Smooth muscle cell of the brain vasculature (primary cell): Measurements from ENCODE around the gene FAM234B.
"Not testable (repeated sequence)": the region's sequence is repeated elsewhere in the genome, so short reads cannot be mapped to it uniquely, and the experiment has no call there.

Source experiments
- DNase-seq: peaks from one replicate; pipeline ENCODE4 v3.0.0-alpha.2; 2012; ENCODE audit warnings: low read depth, low spot score

The FAM234B gene

GRCh38 chr12:13060581-13060980, 16.4 kb downstream of the FAM234B start:
- no peak for DNase-seq

GRCh38 chr12:13061377-13061776, 17.2 kb downstream of the FAM234B start:
- DNase-seq = no peak

- no peak for DNase-seq
Observed at GRCh38 chr12:13062669-13063068, 18.5 kb downstream of the FAM234B start.

GRCh38 chr12:13066014-13066413, 21.8 kb downstream of the FAM234B start:
- DNase-seq = no peak

GRCh38 chr12:13066459-13066858, 22.3 kb downstream of the FAM234B start:
- DNase-seq = no peak

GRCh38 chr12:13067322-13067721, 23.1 kb downstream of the FAM234B start:
- DNase-seq = no peak

- DNase-seq = no peak
Observed at GRCh38 chr12:13069380-13069779, 25.2 kb downstream of the FAM234B start.

- no peak for DNase-seq
Observed at GRCh38 chr12:13071305-13072280, 27.4 kb downstream of the FAM234B start.

- no peak for DNase-seq
Observed at GRCh38 chr12:13073173-13073572, 29.0 kb downstream of the FAM234B start.

GRCh38 chr12:13074396-13075117, 30.4 kb downstream of the FAM234B start:
- no peak for DNase-seq

GRCh38 chr12:13075118-13075480, 30.9 kb downstream of the FAM234B start:
- DNase-seq = no peak

GRCh38 chr12:13075786-13076570, 31.8 kb downstream of the FAM234B start:
- DNase-seq = no peak

- DNase-seq = no peak
Observed at GRCh38 chr12:13079440-13079906, 35.3 kb downstream of the FAM234B start.

- DNase-seq = no peak
Observed at GRCh38 chr12:13080266-13080665, 36.1 kb downstream of the FAM234B start.

- no peak for DNase-seq
Observed at GRCh38 chr12:13082861-13083260, 38.7 kb downstream of the FAM234B start.

- not testable (repeated sequence) for DNase-seq
Observed at GRCh38 chr12:13083638-13084037, 39.5 kb downstream of the FAM234B start.

GRCh38 chr12:13084898-13085640, 40.9 kb downstream of the FAM234B start:
- DNase-seq = no peak

GRCh38 chr12:13085968-13086686, 41.9 kb downstream of the FAM234B start:
- no peak for DNase-seq

GRCh38 chr12:13087766-13088165, 43.6 kb downstream of the FAM234B start:
- no peak for DNase-seq

GRCh38 chr12:13088496-13088895, 44.3 kb downstream of the FAM234B start:
- DNase-seq = no peak
